ENCODE data around the gene SLAMF1.
"Not testable (repeated sequence)": the region's sequence is repeated elsewhere in the genome, so short reads cannot be mapped to it uniquely, and the experiment has no call there.

Gene SLAMF1

GRCh38 chr1:160664573-160665051, 17.8 kb upstream of the SLAMF1 start:
- DNase-seq: no peak

DNA sequence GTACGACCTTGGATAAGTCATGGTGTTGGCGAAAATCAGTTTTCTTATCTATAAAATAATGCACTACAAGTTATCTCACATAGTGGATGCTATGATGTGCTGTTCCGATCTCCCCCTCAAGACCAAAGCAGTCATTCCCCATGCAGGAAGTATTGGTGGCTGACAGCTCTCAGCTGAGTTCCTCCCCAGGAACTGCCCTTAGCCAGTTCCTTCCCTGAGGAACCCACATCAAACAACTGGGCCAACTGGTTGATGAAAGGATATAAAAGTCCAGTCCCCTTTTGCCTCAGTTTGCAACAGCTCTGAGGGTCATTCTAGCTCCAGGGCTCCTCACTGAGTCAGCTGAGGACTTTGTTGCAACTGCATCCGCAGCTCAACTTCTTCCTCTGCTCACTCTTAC, 16.1 kb upstream of the SLAMF1 start:
- DNase-seq: no peak

DNA sequence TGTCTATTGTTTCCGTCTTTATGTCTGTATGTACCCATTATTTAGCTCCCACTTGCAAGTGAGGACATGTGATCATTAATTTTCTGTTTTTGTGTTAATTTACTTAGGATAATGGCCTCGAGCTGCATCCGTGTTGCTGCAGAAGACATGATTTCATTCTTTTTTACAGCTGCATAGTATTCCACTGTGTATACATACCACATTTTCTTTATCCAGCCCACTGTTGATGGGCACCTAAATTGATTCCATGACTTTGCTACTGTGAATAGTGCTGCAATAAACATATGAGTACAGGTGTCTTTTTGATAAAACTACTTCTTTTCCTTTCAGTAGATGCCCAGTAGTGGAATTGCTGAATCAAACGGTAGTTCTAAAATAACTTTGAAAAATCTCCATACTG, 12.7 kb upstream of the SLAMF1 start:
- DNase-seq: no peak

DNA sequence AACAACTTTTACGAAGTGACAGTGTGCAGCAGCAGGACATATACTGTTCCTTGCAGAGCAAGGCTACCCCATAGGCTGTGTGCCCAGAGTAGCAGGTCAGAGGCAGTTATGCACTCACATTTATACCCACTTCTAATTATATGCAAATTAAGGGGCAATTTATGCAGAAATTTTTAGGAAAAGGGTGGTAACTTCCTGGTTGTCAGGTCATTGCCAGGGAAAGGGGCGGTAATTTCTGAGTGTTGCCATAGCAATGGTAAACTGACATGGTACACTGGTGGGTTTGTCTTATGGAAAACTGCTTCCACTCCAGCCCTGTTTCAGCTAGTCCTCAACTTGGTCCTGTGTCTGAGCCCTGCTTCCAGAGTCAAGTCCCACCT, 12.0 kb upstream of the SLAMF1 start:
- no peak for DNase-seq

- no peak for DNase-seq
Observed at GRCh38 chr1:160658162-160658813, 11.4 kb upstream of the SLAMF1 start.

GRCh38 chr1:160657250-160657781, 10.5 kb upstream of the SLAMF1 start:
- DNase-seq: no peak

DNA sequence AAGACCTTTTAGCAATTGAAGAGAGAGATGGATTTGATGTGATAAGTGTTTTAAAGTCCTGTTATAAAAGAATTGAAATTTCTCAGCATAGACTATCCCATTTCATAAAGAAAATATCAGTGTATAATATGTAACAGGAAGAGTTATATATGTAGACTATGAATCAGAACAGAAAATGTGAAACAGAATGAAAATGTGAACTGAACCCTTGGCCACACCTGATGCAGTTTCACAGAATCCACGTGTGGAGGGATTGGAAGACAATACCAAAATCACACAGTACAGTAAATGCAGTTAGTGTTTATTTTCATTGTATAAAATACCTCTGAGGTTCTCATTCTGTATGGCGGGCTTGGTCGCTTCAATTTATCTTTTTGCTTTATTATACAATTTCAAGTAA, 9.9 kb upstream of the SLAMF1 start:
- DNase-seq: no peak

GRCh38 chr1:160653620-160654016, 6.8 kb upstream of the SLAMF1 start:
- no peak for DNase-seq

DNA sequence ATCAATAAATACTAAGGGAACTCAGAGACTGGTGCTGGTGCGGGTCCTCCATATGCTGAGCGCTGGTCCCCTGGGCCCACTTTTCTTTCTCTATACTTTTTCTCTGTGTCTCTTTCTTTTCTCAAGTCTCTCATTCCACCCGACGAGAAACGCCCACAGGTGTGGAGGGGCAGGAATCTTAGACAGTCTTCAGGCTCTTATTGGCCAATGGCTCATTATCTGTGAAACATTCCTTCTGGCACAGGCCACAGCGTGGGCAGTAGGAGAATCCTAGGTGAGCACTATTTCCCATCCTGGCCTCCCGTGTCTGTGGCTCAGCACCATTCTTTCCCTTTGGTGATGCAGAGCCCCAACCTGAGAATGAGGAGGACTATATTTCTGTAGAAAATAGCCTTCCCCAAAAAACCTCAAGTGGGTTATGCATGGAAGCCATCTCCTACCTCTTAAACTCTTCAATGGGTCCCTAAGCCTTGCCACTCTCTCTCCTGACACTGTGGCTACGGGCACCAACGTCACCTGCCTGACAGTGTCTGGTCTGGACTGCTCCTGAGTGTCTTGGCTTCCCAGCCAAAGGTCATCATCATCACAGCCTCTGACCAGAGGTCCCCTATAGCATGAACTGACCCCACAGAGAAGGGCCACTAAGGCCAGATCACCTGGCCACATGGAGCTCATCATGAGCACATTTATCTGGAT, 6.2 kb upstream of the SLAMF1 start:
- DNase-seq: no peak

GRCh38 chr1:160652065-160652641, 5.3 kb upstream of the SLAMF1 start:
- not testable (repeated sequence) for DNase-seq

DNA sequence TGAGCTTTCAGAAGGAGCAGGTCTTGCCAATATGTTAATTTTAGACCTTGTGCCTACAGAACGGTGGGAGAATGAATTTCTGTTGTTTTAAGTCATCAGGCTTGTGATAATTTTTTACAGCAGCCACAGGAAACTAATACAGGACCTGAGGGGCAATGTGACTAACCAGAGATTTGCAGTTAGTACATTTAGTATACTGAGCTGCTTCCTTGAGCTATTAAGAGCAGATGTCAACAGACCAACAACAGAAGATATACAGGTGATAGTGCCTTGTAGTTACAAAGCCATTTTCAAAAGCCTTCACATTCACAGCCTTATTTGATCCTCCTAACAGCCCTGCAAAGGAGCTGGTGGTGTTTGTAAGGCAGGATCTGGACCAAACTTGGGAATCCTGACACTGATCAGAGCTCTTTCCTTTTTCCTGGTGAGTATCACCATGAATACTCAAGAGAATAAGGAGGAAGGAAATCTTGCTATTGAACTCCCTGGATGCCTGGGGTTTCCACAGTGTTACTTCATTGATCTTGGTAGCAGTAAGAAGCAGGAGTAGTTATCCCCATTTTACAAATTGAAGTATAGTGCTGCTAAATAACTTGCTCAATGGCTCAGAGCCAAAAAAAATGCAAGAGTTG, 4.7 kb upstream of the SLAMF1 start:
- DNase-seq: no peak

DNA sequence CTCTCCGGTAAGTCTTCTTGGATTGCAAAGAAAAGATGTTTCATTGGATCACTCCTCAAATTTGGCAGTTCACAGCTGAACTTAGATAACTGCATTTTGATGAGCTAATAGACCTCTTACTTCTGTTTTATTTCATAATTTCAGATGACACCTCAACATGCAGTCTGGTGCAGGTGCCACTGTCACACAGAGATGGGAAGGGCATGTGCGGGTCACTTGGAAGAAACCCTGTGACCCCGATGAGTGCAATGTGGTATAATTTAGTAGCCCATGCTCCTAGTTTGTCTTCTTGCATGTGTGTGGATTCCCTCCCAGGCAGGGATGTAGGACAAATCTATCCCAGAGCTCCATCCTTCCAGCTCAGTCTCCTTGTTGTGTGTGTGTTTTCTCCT, 481 bp upstream of the SLAMF1 start:
- DNase-seq: no peak

DNA sequence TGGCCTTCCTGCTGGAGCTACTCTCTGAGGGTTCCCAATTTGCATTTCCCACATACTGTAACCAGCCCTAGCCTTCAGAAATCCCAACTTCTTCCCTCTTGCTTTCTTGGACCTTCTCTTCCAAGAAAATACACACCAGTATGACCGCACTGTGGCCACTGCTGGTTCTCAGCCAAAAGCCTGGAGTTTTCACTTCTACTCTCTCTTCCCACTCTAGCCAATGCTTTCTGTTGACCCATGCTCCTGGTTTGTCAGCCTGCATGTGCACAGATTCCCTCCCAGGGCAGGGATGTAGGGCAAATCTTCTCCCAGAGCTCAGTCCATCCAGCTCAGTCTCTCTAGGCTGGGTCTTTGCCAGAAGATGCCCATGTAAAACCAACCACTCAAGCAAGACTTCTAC, 664 bp downstream of the SLAMF1 start:
- DNase-seq: no peak

- no peak for DNase-seq
Observed at GRCh38 chr1:160645386-160646130, 1.3 kb downstream of the SLAMF1 start.

DNA sequence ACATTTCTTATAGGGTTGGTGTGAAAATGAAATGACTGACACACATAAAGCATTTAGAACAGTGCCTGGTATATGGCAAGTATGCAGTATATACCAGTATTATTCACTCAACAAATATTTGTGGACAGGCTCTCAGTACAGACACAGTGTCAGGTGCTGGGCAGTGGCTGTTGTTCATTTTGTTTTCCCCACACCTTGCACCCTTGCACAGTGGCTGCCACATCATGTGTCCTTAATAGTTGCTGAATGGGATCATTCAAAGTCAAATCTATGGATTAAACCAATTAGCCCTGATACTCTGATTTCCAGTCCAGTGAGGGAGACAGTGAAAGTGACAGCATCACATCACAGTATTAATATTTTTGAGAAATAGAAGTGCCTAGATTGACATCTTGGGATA, 2.4 kb downstream of the SLAMF1 start:
- DNase-seq: no peak

DNA sequence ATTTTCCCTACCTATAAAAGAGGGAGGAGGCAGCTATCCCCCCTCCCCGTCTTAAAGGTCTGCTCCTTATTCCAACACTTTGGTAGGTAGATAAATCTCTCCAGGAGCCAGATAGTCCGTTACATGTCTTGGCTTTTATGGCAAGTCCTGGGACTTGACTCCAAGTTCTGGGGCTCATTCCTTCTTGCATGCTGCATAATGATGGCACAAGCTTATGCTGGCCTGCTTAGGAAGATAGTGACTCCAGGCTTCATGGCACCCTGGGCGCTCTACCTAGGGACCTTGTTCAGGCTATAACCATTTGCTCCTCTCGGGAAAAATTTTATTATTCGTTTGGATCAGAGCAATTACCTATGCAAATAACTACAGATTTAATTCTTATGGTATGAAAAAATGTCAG, 3.7 kb downstream of the SLAMF1 start:
- no peak for DNase-seq

DNA sequence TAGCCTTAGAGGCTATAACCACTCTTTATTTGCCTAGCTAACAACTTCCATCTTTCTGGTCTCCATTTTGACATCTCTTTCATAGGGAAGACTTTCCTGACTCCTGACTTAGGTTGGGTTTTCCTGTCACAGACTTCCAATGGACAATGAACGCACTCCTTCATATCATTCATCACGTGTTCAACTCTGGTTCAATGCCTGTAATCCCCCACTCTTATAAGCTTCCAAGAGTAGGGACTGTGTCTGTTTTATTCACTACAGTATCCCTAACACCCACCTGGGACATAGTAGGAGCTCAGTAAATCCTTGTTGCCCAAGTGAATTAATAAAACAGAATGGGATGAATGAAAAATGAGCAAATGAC, 4.6 kb downstream of the SLAMF1 start:
- DNase-seq: no peak

DNA sequence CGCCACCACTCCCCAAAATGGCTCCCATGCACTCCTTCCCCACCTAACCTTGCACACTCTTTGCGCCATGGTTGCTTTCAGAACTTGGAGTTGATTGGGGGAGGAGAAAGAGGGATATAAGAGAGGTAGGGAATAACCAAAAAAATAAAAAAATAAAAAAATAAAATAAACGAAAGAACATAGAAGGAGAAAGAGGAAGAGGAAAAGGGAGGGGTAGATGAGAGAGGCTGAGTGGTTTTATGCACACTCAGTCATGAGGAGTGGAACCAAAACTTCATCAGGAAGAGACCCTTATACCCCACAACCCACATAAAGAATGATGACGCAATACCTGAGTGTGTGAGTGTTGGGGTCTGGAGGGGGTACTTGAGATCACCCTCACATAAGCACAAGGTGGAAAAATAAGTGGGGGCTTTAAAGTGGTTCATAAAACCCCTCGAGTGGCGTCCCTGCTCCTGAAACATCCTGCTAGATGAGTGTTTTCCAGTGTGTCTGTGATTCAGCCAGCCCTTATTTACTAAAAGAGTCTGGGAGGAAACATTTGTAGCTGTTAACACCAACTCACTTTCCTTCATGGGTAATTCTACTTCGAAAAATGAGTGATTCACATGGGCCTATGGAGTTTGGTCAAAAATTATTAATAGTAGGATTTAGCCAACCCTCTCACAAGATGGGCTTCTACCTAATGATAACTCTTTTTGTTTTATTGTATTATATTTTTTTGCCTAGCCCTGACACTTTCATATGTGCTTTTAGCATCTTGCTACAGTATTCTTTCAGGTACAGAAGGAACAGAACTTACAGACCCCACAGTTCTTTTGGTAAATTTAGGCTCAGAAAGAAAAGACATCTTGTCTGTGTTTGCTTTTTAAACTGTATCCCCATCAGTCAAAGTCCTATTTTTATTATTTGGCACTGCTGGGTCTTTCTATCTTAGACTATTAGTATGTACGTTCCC, 5.2 kb downstream of the SLAMF1 start:
- DNase-seq: no peak

GRCh38 chr1:160640359-160641123, 6.3 kb downstream of the SLAMF1 start:
- no peak for DNase-seq

- no peak for DNase-seq
Observed at GRCh38 chr1:160639652-160640051, 7.2 kb downstream of the SLAMF1 start.

DNA sequence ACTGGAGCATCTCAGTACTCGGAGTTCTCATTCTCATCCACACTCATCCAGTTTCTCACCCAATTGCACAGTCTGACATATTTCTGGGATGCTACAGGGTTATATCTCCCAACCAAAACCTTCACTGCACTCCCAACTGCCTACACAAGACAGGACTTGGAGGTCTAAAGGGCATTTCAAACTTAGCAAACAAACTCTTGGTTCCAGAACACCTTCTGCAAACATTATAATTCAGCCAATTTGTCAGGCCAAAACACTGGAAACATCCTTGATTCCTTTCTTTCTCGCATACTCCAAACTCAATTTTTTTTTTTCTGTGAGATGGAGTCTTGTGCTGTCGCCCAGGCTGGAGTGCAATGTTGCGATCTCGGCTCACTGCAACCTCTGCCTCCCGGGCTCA, 7.9 kb downstream of the SLAMF1 start:
- no peak for DNase-seq
